Islet precursor cell (in vitro differentiated cells): ENCODE results near the gene PITPNC1.
"Not testable (repeated sequence)": the region's sequence is repeated elsewhere in the genome, so short reads cannot be mapped to it uniquely, and the experiment has no call there.

ENCODE experiments used
- DNase-seq: peaks from one replicate; pipeline ENCODE4 v3.0.0-alpha.2; 2018

PITPNC1 gene

DNA sequence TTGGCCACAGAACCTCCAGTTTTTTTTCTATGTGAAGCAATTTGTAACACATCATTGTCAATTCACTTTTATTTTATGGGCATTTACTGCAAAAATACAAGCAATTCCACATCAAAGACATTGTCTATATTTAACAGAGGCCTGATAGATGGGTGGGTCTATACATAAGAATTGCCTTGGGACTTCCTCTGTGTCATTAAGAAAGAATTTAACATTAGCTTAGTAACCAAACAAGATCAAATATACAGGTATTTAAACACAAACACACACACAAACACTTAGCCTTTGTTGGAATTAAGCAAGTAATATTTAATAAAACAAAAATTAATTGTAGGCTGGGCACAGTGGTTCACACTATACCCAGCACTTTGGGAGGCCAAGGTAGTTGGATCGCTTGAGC, 4.3 kb upstream of the PITPNC1 start:
- no peak for DNase-seq

DNA sequence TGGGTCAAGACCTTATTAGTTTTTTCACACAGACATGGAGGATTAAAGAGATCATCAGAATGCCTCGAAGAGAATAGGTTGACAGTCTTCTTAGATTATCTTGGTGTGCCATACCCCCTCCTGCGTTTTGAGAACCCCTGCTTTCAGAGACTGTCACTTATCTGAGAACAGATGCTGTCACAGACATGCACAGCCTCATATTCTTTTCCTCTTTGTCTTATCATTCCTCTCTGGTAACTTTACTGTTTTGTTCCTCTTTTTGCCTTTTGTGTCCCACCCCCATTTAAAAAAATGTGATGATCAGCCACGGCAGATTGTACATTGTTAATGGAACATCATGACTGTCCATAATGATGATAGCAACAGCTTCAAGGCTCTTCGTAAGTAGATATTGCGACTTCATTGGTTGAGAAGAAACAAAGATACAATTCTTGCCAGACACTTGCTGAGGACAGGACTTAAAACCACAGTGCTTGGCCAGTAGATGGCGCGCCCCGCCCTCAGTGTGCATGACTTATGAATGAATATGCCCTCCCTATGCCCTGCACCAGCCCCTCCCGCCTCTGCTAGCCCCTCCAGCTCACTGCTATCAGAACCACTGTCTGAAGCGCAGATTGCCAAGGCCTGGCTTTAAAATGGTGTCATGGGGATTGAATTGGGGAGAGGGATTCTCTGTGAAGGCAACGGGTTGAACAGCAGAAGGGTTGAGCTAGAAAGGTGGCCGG, 2.6 kb upstream of the PITPNC1 start:
- peak; percentile 96 for DNase-seq

DNA sequence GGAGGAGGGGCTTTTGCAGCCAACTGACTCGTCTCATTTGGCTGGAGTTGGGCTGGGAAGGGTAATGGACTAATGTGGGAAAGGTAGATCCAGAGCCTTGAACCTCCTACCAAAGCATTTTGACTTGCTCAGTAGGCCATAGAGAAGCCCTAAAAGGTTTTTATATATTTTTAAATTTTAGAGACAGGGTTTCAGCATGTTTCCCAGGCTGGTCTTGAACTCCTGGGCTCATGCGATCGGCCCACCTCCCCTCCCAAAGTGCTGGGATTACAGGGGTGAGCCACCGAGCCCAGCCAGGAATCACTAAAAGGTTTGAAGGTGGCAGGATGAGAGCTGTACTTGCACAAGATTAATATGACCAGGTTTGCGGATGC, 2.0 kb upstream of the PITPNC1 start:
- DNase-seq: no peak

DNA sequence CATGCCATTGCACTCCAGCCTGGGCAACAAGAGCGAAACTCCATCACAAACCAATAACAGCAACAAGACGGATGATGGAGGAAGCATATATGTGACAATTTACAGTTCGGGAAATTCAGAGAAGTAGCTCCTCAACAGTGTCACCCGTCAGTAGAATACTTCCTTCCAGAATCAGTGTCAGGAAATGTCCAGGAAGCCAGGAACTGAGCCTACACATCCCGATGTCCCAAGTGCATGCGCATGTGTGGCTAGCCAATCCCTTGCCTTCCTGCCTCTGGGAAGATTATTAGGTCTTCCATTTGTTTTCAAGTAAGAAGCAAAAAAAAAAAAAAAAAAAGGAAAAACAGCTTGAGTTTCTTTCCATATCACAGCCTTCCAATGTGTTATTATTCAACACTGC, 1.4 kb upstream of the PITPNC1 start:
- no peak for DNase-seq

DNA sequence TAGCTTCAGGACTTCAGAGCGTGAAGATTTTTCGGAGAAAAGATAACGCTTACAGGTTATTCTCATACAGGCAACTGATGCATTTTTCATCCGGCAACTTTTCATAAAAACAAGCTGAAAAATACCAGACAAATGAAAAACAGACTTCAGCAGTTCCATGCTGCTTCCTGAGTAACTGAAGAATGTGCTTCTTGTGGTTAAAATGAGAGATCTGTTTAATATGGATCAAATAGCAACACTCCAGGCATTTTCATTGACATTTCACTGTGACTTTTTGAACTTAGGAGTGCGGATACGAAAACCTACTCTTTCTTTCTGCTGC, 705 bp upstream of the PITPNC1 start:
- DNase-seq: no peak

DNA sequence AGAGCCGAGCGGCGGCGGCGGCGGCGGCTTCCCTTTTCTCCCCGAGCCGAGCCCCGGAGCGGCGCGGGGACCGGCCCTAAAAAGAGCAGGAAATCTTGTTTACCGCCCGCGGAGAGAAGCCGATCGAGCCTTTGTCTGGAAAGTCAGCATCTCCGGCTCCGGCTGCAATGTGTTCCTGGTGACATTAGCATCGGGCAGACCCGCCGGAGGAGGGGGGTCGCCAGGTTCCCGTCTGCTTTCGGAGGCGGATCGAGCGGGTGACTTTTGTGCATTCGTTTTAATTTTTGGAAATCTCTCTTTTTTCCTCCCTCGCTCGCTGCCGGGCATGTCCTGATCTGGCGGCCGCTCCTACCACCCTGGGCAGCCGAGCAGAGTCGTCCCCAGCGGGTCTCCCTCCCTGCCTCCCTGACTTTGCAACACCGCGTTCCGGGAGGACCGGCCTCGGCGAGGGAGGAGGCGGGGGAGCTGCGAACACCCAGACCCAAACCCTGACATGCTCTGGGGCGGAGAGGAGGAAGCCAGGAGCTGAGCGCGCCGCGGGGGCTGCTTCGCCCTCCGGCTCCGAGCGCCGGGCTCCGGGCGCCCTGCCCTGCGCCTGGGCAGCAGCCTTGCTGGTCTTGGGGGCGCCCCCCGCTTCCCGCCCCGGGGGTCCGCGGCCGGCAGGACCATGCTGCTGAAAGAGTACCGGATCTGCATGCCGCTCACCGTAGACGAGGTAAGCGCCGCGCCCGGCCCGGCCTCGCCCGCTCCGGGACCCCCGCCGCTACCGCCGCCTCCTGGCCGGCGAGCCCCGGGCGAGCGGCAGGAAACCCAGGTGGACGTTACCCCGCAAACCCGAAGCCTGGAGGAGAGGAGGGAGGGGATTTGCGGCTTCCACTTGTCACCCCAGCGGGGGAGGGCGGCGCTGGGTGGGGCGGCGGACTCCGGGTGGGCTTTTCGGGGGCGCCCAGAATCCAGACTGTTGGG, 690 bp downstream of the PITPNC1 start:
- peak; percentile 87 for DNase-seq

DNA sequence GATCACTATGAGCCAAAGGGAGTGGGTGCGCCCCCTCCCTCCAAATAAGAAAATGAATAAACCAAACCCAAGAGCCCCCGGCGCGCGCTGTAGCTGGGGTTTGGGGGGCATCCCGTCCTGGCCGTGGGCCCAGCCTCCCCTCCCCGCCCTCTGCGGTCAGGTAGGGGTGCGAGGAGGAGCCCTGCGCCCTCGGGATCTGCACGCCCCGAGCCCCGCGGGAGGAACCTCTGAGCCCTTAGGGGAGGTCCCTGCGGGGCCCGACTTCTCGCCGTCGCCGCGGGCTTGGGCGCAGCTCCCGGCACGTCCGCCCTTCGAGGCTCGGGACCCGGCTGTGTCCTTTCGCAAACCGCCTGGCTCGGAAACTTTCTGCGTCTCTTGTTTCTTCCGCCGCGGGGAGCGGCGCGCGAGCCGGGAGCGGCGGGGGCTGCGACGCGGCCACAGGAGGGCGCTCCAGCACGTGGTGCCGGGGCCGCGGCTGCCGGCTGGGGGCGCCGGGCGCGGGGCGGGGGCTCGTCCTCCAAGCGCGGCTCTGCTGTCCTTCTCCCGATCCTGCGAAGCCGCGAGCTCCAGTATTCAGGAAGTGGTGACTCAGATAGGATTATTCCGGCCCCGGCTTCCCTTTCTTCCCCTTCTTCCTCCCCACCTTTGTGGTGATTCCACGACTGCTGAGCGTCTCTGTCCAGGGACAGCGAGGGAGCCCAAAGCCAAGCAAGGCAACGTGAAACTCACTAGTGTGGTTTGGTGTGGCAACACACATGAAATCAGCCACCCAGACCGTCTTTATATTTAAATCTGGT, 1.6 kb downstream of the PITPNC1 start:
- peak; percentile 98 for DNase-seq

DNA sequence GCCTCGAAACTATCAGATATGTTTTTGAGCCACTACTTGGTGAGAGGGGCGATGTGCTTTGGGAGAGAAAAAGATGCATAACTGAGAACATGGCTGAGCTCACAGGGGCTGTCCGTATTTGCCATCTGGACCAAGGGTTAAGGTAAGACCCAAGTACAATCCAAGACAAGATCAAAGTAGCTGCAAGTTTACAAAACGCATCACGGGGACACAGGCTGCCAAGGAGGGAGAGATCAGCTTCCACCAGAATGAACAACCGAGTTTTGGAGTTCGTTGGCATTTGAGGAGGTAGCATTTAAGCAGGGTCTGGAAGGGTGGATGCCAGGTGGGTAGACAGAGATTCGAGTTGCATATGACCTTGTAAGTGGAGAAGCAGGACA, 2.2 kb downstream of the PITPNC1 start:
- DNase-seq: no peak

DNA sequence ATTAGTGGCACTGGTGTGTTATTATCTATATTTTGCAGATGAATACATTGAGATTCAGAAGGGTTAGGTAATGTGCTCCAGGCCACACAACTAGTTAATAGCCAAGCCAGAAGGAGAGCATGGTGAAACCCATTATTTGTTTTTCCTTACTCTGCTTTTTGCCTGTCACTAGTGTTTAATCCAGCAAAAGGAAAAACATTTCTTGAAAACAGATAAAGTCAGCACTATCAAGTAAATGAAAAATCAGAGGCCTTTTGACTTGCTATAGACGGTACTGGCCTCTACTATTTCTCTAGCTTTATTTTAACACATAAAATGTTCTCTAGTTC, 4.8 kb downstream of the PITPNC1 start:
- DNase-seq: no peak

DNA sequence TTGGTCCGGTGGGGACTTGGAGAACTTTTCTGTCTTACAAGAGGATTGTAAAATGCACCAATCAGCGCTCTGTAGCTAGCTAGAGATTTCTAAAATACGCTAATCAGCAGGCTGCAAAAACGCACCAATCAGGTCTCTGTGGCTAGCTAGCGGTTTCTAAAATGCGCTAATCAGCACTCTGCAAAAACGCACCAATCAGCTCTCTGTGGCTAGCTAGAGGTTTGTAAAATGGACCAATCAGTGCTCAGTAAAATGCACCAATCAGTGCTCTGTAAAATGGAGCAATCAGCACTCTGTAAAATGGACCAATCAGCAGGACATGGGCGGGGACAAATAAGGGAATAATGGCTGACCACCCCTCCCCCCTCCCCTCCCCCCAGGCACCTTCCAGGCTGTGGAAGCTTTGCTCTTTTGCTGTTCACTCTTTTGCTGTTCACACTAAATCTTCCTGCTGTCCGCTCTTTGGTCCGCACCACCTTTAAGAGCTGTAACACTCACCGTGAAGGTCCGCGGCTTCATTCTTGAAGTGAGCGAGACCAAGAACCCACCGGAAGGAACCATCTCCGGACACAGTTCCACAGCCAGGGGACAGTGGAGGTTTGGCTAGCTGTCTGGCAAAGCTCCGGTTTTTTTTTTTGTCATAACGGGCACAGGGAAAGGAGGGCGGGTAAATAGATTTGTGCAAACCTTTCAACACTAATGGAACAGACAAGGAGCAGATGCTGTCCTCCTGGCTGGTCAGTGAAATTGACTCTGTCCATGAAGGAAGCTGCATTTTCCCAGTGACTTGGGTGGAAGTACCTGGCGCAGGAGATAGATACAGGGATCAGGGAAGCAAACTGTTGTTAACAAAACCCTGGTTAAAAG, 8.3 kb downstream of the PITPNC1 start:
- DNase-seq: no peak

DNA sequence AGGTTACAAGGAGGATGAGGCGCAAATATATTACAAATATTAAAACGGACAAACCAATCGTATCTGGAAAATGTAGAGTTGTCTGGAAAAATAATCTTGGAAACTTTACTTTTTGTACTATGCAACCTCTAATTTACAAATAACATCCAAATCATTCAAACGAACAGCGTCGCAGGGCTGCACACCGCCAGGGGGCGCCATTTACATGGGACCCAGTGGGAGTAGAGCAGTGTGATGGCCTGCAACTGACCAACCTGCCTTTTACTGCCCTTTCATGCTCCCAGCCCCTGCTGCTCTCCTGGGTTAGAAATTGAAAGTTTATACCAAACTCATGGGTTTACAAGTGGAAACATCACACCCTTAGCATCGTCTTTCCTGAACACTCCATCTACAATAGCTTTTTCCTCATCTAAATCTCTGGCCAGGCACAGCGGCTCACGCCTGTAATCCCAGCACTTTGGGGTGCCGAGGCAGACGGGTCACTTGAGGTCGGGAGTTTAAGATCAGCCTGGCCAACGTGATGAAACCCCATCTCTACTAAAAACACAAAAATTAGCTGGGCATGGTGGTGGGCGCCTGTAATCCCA, 10.0 kb downstream of the PITPNC1 start:
- DNase-seq: peak; percentile 75

DNA sequence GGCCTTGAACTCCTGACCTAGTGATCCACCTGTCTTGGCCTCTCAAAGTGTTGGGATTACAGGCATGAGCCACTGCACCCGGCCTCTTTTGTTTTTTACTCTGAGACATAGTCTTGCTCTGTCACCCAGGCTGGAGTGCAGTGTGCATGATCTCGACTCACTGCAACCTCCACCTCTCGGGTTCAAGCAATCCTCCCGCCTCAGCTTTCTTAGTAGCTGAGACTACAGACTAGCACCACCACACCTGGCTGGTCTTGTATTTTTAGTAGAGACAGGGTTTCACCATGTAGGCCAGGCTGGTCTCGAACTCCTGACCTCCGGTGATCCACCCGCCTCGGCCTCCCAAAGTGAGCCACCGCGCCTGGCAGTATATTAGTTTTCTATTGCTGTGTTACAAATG, 11.5 kb downstream of the PITPNC1 start:
- DNase-seq: not testable (repeated sequence)

DNA sequence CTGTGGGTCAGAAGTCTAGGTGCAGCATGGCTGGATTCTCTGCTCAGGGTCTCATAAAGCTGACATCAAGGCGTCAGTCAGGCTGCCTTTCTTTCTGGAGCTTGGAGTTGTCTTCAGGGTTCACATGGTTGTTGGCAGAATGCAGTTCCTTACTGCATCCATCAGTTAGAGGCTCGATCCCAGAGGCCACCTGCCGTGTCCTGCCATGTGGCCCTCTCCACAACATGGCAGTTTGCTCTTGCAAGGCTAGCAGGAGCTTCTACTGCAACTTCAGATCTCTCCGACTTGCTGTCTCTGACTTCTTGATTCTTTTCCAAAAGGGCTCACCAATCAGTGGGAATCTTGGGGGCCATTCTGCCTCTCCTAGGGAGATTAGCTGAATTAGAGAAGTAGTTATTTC, 11.9 kb downstream of the PITPNC1 start:
- no peak for DNase-seq

DNA sequence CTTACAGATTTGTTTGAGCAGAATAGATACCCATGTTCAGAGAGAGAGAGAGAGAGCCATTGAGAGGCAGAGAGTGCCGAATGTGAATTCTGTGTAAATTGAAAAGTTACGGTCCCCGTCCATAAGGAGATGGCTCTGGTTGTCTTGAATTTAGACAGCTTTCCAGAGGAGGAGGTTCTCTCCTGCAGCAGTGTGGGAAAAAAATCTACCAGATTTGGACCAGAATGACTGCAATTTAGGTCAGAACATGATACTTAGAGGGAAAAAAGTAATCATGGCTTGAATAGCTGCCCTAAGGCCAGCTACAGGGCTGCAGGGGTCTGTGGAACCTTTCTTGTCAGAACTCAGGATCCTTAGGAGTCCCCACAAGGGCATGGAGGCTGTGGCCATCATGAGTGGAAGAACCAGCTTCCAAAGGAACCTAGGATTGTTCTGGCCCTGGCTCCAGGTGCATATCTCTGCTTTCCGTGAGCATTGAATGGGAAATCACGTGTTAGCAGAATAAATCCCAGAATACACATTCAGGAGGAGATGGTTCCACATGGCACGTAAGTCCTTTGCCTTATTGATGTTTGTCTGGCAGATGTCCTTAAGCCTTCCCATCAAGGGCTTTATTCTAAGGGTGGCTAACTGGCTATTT, 13.0 kb downstream of the PITPNC1 start:
- no peak for DNase-seq

DNA sequence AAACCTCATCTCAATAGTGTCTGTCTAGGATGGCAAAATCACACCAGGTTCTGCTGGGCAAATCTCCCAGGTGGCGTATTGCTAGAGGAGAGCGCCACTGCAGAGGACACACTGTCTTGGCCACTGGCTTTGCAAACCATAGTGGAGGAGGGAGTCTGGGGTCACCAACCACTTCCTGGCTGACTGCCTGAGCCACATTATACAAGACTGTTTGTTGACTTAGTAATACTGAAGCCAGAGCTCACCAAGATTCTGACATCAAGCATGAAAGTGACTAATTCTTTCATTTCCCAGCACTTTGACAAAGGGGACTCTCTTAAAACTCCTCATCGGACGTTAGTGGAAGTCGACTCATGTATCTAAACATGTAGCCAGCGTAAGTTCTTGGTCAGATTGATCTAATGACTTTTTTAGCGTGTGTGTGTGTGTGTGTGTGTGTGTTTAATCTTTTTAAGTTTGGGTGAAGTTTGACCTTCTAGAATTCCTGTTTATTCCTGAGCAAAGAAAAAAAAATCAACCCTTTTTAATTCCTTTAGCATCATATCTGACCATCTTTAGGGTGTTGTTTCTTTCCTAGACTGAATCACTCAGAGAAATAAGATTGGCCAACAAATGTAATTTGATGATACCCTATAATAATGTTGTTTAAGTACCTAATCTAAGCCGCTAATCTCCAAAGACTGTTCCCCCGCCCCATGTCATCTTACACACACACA, 13.7 kb downstream of the PITPNC1 start:
- DNase-seq: peak; percentile 81

DNA sequence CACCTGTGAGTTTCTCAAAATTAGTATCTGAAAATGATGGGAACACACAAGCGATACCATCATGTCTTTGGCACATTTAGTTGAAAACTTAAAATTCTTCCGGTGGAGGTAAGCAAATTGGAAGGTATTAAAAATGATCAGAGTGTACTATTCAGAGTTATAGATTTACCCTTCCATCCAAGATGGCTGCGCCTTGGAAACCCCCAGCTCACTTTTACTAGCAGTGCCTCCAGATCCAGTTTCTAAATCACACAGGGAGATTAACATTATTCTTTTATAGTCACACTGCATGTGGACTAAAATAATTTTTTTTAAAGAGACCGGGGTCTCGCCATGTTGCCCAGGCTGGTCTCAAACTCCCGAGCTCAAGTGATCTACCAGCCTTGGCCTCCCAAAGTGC, 15.0 kb downstream of the PITPNC1 start:
- no peak for DNase-seq

DNA sequence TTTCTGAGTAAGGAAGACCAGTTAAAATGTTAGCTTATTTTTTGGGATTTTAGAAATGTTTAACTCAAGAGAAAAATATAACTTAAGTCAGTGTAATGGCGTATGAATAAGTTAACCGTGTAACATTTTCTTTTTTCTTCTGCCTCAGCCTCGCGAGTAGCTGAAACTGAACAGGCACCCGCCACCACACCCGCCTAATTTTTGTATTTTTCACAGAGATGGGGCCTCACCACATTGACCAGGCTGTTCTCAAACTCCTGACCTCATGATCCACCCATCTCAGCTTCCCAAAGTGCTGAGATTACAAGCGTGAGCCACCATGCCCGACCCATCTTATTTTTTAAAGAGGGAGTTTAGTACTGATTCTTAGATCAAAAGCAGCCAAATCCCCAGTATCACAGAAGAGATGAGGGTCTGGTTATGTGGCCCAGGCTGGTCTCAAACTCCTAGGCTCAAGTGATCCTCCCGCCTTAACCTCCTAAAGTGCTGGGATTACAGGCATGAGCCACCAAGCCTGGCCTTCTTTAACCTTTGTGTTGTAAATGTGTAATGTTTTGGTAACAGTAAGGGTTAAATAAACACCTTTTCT, 16.8 kb downstream of the PITPNC1 start:
- no peak for DNase-seq

DNA sequence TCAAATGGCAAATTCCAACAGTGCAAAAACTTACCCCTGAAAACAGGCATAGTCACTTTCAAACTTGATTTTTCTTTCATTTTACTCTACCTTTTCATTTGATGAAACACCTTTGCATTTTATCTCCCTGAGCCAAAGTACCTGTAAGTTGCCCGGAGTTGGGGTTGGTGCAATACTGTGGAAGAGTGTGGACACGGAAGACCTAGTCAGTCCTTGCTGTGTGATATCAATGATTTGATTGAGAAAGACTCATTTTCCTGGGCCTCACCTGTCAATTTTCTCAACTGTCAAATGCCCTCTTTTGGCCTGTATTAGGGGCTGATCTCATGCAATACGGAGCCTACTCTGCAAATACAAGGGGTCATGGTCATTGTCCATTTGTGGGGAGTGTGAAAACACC, 22.6 kb downstream of the PITPNC1 start:
- DNase-seq: no peak

DNA sequence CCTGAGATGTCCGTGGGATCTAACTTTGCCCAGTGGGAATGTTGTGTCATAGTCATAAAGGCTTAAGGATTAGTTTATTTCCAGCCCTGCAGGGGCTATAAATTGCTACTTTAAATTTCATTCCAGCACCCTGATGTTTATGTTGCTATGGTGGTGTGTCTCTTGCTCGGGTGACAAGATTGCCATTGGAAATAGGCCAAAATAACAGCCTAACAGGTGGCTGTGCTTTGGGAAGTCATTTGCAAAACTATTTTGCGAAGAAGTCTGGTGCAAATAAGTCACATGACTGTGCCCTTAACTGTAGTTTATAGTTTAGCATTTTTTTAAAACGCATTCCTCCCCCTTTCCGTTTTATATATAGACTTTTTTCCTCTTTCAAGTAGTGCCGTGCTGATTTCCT, 23.1 kb downstream of the PITPNC1 start:
- DNase-seq: no peak

DNA sequence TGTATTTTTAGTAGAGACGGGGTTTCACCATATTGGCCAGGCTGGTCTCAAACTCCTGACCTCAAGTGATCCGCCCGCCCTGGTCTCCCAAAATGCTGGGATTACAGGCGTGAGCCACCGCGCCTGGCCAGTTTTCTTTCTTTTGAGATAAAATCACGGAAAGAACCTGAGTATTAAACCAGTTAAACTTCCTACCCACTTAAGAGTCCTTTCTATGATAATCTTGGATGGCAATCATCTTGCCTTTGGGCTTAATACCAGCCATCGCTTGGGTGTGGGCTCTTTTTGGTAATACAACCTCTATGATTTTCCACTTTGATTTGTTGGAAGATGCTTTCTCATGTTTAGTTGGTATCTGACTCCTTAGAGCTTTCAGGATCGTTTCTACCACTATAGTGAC, 24.0 kb downstream of the PITPNC1 start:
- no peak for DNase-seq
